Measurements from ENCODE around the gene OPN1SW. TPM values are rescaled to one million over a fixed set of nuclear protein-coding genes. Genes with fewer than 3 reads are reported as not detected.

The OPN1SW gene
- total and polyA plus RNA-seq, 3 donors from 2014 or later: not detected

DNA sequence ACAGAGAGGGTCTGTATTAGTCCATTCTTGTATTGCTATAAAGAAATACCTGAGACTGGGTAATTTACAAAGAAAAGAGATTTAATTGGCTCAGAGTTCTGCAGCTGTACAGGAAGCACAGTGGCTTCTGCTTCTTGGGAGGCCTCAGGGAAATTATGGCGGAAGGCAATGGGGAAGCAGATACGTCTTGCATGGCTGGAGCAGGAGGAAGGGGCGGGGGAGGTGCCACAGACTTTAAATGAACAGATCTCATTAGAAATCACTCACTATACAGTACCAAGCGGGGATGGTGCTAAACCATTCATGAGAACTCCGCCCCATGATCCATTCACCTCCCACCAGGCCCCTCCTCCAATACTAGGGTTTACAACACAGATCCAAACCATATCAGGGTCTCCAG is 40.2 kb downstream of the OPN1SW start:
- Histone ChIP-seq H3K9me3 (no peaks in the 10 kb centered on the region), H3K27ac (no peak overlapping the region), H3K36me3 (ENCODE audit: low read depth, missing control alignments) (no peaks in the 10 kb centered on the region), H3K4me1 (peaks cover 10% of the 10 kb centered on the region), H3K27me3 (no peaks in the 10 kb centered on the region), H3K4me3 (no peak overlapping the region)
- TF ChIP-seq POLR2A (IDR thresholded peaks at IDR 0.05): no peak
- intact Hi-C loops (cut with DNase I; ENCODE audit: low total_unique reads): no loop called here
- WGBS, 2 donors: 86 to 89% methylated on average over 5 of the region's 5 CpGs
- no peak for DNase-seq

DNA sequence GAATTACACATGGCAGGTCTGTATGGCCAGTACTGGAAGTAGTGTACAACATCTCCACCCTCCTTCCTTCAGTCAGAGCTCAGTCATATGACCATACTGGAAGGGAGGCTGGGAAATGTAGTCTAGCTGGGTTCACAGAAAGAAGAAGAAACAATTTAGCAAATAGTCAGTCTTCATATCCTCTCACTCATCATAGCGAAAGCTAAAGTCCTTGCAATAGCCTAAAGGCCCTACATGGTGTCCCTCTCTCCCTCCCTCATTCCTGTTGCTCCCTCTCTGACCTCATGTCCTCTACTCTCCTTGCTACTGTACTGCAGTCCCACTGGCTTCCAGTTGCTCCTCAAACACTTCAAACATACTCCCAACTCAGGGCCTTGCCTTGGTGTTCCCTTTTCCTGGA is 40.7 kb downstream of the OPN1SW start:
- Histone ChIP-seq H3K27me3 (no peaks in the 10 kb centered on the region), H3K4me1 (peaks cover 7% of the 10 kb centered on the region), H3K27ac (no peak overlapping the region), H3K36me3 (ENCODE audit: low read depth, missing control alignments) (no peaks in the 10 kb centered on the region), H3K4me3 (no peak overlapping the region), H3K9me3 (no peaks in the 10 kb centered on the region)
- TF ChIP-seq POLR2A (IDR thresholded peaks at IDR 0.05) (no peak), CTCF (IDR thresholded peaks at IDR 0.05) (no peak)
- intact Hi-C loops (cut with DNase I; ENCODE audit: low total_unique reads): no loop called here
- 89 to 91% methylated on average over 1 of the region's 1 CpG for WGBS, 2 donors
- DNase-seq: no peak

DNA sequence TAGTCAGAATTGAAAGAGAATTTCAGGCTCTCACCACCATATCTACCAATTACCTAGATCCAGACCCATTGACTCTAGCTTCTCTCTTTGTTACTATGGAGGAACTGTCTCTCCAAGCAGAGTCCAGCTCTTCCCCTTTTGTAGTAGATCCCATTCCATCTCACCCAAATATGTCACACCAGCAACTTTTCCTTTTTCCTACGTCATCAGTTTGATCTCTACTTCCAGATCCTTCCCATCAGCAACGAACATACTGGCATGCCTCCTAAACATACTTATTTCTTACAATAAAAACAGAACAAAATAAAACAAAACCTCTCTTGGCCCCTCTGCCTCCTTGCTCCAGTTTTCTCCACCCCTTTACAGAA is 42.3 kb downstream of the OPN1SW start:
- H3K36me3 ChIP-seq (ENCODE audit: low read depth, missing control alignments): no peaks in the 10 kb centered on the region
- TF ChIP-seq CTCF (IDR thresholded peaks at IDR 0.05) (no peak), POLR2A (IDR thresholded peaks at IDR 0.05) (no peak)
- 85 to 87% methylated on average over 2 of the region's 2 CpGs for whole genome bisulfite sequencing, 2 donors
- no peak overlapping the region for H3K4me3 ChIP-seq
- H3K4me1 ChIP-seq: peaks cover 3% of the 10 kb centered on the region
- H3K27me3 ChIP-seq: no peaks in the 10 kb centered on the region
- DNase-seq: no peak
- H3K27ac ChIP-seq: no peak overlapping the region
- intact Hi-C loops (cut with DNase I; ENCODE audit: low total_unique reads): no loop called here
- H3K9me3 ChIP-seq: no peaks in the 10 kb centered on the region

DNA sequence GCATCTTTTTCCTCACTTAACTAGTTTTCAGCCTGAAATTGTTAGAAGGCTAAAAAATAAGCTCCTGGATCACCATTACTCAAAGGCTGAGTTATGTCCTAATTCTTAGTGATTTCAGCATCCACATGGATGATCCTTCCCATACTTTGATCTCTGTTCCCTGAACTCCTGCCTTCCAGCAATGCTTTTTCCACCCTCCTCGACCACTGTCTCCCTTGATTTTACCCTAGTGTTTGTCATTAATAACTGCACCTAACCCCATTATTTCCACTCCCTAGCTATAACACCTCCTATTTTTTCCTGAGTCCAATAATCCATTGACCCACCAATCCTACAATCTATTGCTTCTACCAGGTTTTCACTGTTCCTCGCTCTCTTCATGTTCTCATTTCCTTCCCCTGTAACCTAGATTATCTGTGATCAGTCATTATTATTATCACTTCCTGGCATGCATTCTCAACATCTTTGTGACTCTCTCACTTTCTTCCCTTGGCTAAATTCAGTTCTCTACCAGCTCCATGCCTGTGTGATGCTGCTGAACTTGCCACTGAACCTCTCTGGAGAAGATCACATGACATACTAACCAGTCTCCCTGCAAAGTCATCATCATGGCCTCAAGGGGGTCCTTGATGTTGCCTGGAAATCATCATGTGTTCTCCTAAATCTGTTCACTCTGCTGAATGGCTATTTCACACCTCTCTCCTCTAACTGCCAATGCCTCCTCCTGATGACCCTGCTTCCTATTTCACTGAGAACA is 42.9 kb downstream of the OPN1SW start:
- no peaks in the 10 kb centered on the region for H3K36me3 ChIP-seq (ENCODE audit: low read depth, missing control alignments)
- H3K9me3 ChIP-seq: no peaks in the 10 kb centered on the region
- 83 to 95% methylated on average over 2 of the region's 2 CpGs for WGBS, 2 donors
- no peak overlapping the region for H3K4me3 ChIP-seq
- DNase-seq: no peak
- intact Hi-C loops (cut with DNase I; ENCODE audit: low total_unique reads): no loop called here
- TF ChIP-seq CTCF (IDR thresholded peaks at IDR 0.05): no peak
- TF ChIP-seq POLR2A (IDR thresholded peaks at IDR 0.05): no peak
- no peaks in the 10 kb centered on the region for H3K4me1 ChIP-seq
- no peaks in the 10 kb centered on the region for H3K27me3 ChIP-seq
- no peak overlapping the region for H3K27ac ChIP-seq

- Histone ChIP-seq H3K27ac (no peak overlapping the region), H3K4me3 (no peak overlapping the region), H3K36me3 (ENCODE audit: low read depth, missing control alignments) (no peaks in the 10 kb centered on the region), H3K27me3 (no peaks in the 10 kb centered on the region), H3K9me3 (no peaks in the 10 kb centered on the region), H3K4me1 (no peaks in the 10 kb centered on the region)
- DNase-seq: no peak
- intact Hi-C loops (cut with DNase I; ENCODE audit: low total_unique reads): no loop called here
- WGBS, 2 donors: 89 to 92% methylated on average over 8 of the region's 8 CpGs
- TF ChIP-seq POLR2A (IDR thresholded peaks at IDR 0.05) (no peak), CTCF (IDR thresholded peaks at IDR 0.05) (no peak)
These were observed 44.4 kb downstream of the OPN1SW start for GRCh38 chr7:128731184-128731583.

Data from testis (tissue), 3 donors.